Cardiac muscle cell (in vitro differentiated cells and primary cell): Measurements from ENCODE around the gene A4GALT. TPM values are rescaled to one million over a fixed set of nuclear protein-coding genes. Genes with fewer than 3 reads are reported as not detected.
"Not testable (repeated sequence)": the region's sequence is repeated elsewhere in the genome, so short reads cannot be mapped to it uniquely, and the experiment has no call there.

Source experiments
- DNase-seq, 2 donors: peaks; one replicate each; pipeline versions ENCODE4 v3.0.0 to v3.0.0-alpha.2; 2010 to 2017; ENCODE audit warnings: low read depth in 1 of 2, low spot score in 1 of 2
- H3K27ac ChIP-seq: fragments of 200-600 bp; sonication (generic); 2 replicates; pipeline ENCODE4 v1.5.1; 2016
- H3K27me3 ChIP-seq: fragments of 200-600 bp; sonication (generic); 2 replicates; pipeline ENCODE4 v1.6.0; 2016; ENCODE audit warnings: control low read depth
- H3K36me3 ChIP-seq: fragments of 200-600 bp; sonication (generic); 2 replicates; pipeline ENCODE4 v1.5.1; 2016; ENCODE audit warnings: control low read depth
- H3K4me1 ChIP-seq: fragments of 200-600 bp; sonication (generic); 2 replicates; pipeline ENCODE4 v1.8.1; 2017; ENCODE audit warnings: low read depth, mild to moderate bottlenecking, mixed run types
- H3K4me3 ChIP-seq: fragments of 200-600 bp; sonication (generic); 2 replicates; pipeline ENCODE4 v1.5.1; 2016; ENCODE audit warnings: mild to moderate bottlenecking
- H3K9me3 ChIP-seq: fragments of 200-600 bp; sonication (generic); 2 replicates; pipeline ENCODE4 v1.5.1; 2017; ENCODE audit warnings: low read depth, mild to moderate bottlenecking, control low read depth
- polyA plus RNA-seq: library from polyadenylated mRNA; unstranded; fragments of >200 nt; fragmentation: Nextera tagmentation; extraction: Ambion mirVana; gene quantifications from 2 replicates; pipeline ENCODE4 v1.2.1, GENCODE V29; 2016
- total RNA-seq: library from RNA; depleted of rRNA; stranded (reverse); fragments of >200 nt; gene quantifications from 2 replicates; pipeline ENCODE4 v1.2.3, GENCODE V29; 2016
- TF ChIP-seq, protein P1 (sequence below): IDR thresholded peaks from 2 replicates; pipeline ENCODE4 v1.5.1; 2012; ENCODE audit warnings: low read depth, mild to moderate bottlenecking, low read length

Gene A4GALT
- total and polyA plus RNA-seq, 2 experiments from 2014 or later = 15.1 to 26.1 TPM

DNA sequence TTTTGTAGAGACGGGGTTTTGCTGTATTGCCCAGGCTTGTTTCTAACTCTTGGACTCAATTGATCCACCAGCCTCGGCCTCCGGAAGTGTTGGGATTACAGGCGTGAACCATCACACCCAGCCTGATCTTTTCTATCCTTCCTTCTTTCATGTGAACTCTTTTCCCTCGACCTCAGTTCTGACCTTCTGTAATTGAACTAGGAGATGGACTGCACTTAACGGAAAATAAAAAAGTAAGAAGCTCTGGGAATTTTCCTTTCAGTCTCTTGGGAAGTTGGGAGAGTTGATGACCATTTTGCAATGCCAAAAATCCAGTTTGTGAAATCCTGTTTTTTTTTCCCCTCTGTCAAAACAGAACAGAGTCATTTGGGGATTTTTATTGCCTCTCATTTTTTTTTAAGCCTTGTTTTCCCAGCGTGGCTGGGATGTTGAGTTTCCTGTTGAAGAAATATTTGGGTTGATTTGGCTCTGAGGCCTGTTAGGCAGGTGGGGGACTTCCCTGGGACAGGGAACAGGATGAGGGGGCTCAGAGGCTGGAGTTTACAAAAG is 44.5 kb downstream of the A4GALT start:
- H3K4me3 ChIP-seq = no peak overlapping the region
- TF ChIP-seq, protein P1, sequence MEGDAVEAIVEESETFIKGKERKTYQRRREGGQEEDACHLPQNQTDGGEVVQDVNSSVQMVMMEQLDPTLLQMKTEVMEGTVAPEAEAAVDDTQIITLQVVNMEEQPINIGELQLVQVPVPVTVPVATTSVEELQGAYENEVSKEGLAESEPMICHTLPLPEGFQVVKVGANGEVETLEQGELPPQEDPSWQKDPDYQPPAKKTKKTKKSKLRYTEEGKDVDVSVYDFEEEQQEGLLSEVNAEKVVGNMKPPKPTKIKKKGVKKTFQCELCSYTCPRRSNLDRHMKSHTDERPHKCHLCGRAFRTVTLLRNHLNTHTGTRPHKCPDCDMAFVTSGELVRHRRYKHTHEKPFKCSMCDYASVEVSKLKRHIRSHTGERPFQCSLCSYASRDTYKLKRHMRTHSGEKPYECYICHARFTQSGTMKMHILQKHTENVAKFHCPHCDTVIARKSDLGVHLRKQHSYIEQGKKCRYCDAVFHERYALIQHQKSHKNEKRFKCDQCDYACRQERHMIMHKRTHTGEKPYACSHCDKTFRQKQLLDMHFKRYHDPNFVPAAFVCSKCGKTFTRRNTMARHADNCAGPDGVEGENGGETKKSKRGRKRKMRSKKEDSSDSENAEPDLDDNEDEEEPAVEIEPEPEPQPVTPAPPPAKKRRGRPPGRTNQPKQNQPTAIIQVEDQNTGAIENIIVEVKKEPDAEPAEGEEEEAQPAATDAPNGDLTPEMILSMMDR = no peak
- no peak overlapping the region for H3K27ac ChIP-seq
- no peaks in the 10 kb centered on the region for H3K27me3 ChIP-seq
- DNase-seq = peak in 1 of 2 donors; percentile 64
- no peaks in the 10 kb centered on the region for H3K36me3 ChIP-seq
- H3K9me3 ChIP-seq = no peaks in the 10 kb centered on the region
- H3K4me1 ChIP-seq = no peaks in the 10 kb centered on the region

DNA sequence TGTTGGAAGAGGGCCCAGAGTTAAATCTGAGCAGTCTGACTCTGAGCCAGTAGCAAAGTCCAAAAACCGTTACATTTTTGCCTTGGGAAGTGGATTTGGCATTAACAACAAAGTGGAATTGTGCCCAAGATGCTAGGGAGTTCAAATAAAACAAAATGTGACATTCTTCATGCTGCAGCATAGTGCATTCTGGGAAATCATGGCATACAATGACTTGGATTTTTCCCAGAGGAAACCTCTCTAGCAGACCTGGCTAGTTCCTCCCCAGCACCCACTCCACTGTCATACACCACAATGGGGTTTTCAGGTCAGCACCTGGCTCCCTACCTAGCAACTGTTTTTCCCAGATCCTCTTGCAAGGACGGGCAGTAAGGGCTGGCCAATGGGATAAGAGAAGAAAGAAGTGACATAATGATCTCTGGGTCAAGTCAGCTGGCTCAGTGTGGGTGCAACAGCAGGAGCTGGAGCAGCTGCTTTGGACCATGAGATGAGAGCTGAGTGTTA is 46.7 kb downstream of the A4GALT start:
- H3K9me3 ChIP-seq = no peaks in the 10 kb centered on the region
- TF ChIP-seq, protein P1 = no peak
- no peak overlapping the region for H3K4me3 ChIP-seq
- H3K27me3 ChIP-seq = no peaks in the 10 kb centered on the region
- no peak overlapping the region for H3K27ac ChIP-seq
- DNase-seq = peak in 1 of 2 donors; percentile 68
- H3K36me3 ChIP-seq = no peaks in the 10 kb centered on the region
- no peaks in the 10 kb centered on the region for H3K4me1 ChIP-seq

DNA sequence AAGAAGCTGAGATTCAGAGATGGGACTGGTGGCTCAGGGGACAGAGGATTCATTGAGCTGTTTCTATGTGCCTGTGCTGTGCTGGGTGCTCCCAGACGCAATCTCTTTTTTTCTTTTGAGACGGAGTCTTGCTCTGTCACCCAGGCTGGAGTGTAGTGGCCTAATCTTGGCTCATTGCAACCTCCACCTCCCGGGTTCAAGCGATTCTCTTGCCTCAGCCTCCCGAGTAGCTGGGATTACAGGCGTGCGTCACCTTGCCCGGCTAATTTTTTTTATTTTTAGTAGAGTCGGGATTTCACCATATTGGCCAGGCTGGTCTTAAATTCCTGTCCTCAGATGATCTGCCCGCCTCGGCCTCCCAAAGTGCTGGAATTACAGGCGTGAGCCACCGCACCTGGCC is 47.6 kb downstream of the A4GALT start:
- H3K9me3 ChIP-seq = not testable (repeated sequence)

DNA sequence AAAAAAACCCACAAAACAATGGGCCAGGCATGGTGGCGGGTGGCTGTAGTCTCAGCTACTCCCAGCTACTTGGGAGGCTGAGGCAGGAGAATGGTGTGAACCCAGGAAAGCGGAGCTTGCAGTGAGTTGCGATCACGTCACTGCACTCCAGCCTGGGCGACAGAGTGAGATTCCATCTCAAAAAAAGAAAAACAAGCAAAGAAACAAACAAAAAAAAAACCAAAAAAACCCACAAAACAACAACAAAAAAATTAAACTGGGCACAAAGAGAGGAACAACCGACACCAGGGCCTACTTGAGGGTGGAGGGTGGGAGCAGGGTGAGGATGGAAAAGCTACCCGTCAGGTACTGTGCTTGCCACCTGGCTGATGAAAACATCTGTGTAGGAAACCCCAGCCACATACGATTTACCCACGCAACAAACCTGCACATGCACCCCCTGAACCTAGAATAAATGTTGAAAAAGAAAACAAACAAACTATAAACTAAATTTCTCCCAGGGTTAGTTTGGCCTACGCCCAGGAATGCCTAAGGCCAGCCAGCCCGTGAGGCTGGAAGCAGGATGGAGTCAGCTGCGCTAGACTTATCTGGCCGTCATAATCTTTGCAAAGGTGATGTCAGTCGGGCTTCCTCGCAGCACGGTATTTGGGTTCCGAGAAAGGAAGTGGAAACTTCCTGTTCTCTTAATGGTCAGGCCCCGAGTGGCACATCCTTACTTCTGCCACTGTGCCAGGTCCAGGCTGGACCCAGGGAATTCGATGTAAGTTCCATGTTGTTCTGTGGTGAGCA is 49.6 kb downstream of the A4GALT start:
- TF ChIP-seq, protein P1 = no peak
- Histone ChIP-seq H3K9me3 (no peaks in the 10 kb centered on the region), H3K4me1 (no peaks in the 10 kb centered on the region), H3K36me3 (no peaks in the 10 kb centered on the region), H3K27ac (no peak overlapping the region), H3K4me3 (no peak overlapping the region), H3K27me3 (no peaks in the 10 kb centered on the region)
- peak in 1 of 2 donors; percentile 50 for DNase-seq

More for the DNA sequence above, 47.6 kb downstream of the A4GALT start:
- not testable (repeated sequence) for H3K4me1 ChIP-seq, DNase-seq, H3K27me3 ChIP-seq, H3K36me3 ChIP-seq, H3K4me3 ChIP-seq, H3K27ac ChIP-seq

DNA sequence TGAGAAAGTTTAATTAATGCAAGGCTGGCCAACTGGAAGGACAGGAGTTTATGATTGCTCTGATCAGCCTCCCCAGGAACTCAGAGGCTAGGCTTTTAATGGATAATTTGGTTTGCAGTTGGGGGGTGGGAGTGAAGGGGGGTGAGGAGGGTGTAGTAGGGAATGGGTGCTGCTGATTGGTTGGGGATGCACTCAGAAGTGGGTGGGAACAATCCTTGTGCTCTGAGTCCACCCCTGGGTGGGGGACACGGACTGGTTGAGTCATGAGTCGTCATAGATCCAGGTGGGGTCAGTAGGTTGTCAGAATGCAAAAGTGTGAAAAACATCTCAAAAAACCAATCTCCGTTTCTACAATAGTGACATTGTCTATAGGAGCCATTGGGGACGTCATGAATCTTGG is 50.6 kb downstream of the A4GALT start:
- Histone ChIP-seq H3K36me3 (no peaks in the 10 kb centered on the region), H3K27ac (no peak overlapping the region), H3K4me3 (no peak overlapping the region), H3K27me3 (peaks cover 5% of the 10 kb centered on the region), H3K9me3 (no peaks in the 10 kb centered on the region), H3K4me1 (no peaks in the 10 kb centered on the region)
- DNase-seq = no peak
- TF ChIP-seq, protein P1 = no peak

DNA sequence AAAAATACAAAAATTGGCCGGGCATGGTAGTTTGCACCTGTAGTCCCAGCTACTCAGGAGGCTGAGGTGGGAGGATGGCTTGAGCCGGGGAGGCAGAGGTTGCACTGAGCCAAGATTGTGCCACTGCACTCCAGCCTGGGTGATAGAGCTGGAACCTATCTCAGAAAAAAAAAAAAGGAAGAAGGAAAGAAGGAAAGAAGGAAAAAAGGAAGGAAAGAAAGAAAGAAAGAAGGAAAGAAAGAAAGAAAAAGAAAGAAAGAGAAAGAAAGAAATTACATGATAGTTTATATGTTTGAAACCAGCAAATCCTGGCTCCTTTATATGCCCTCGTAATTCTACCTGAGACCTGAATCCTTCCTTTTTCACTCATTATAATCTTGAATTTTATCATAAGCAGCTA is 54.3 kb downstream of the A4GALT start:
- H3K4me3 ChIP-seq, DNase-seq, H3K27ac ChIP-seq, H3K36me3 ChIP-seq, H3K4me1 ChIP-seq, H3K9me3 ChIP-seq: not testable (repeated sequence)
- peaks cover 28% of the 10 kb centered on the region for H3K27me3 ChIP-seq
